Stimulated activated naive CD8-positive, alpha-beta T cell treated with anti-CD3 and anti-CD28 coated beads, Interleukin-15, Interleukin-2, amounts not matched to agents 100 U/mL and 50 U/mL, for 24 hours (primary cell): ENCODE measurements around the gene FCER2.
A peak's percentile ranks its signal among the peaks of the same experiment; 100 is the strongest.
"Not testable (repeated sequence)": the region's sequence is repeated elsewhere in the genome, so short reads cannot be mapped to it uniquely, and the experiment has no call there.

Experiments
- ATAC-seq: fragments of 150-1000 bp; cut with Tn5 transposase; one replicate; pipeline ENCODE4 v1.10.0; 2021
- DNase-seq: peaks from one replicate; pipeline ENCODE4 v3.0.0; 2021

The FCER2 gene

GRCh38 chr19:7701654-7702457 lies at the start of gene FCER2:
FCER2 (minus strand) TSS chr19:7702131; CDS start chr19:7699760, 2,371 bp downstream.
- peak; percentile 7 for ATAC-seq
- no peak for DNase-seq

GRCh38 chr19:7751157-7751783 lies 49.3 kb upstream of the FCER2 start:
- peak; percentile 56 for DNase-seq
- ATAC-seq: peak; percentile 94

GRCh38 chr19:7748756-7749155 lies 46.8 kb upstream of the FCER2 start:
- no peak for ATAC-seq
- DNase-seq: no peak

GRCh38 chr19:7748171-7748570 lies 46.2 kb upstream of the FCER2 start:
- ATAC-seq: no peak
- no peak for DNase-seq

- DNase-seq: no peak
- no peak for ATAC-seq
Measured at GRCh38 chr19:7746903-7747884, 45.3 kb upstream of the FCER2 start, which contains the start of gene CD209. CD209 (minus strand) TSS chr19:7747534; CDS start chr19:7747511, 23 bp downstream.

- not testable (repeated sequence) for ATAC-seq, DNase-seq
Measured at GRCh38 chr19:7746306-7746705, 44.4 kb upstream of the FCER2 start.

- DNase-seq (no peak), ATAC-seq (no peak)
Measured at GRCh38 chr19:7744871-7745650, 43.1 kb upstream of the FCER2 start.

- ATAC-seq (no peak), DNase-seq (no peak)
Measured at GRCh38 chr19:7744199-7744786, 42.4 kb upstream of the FCER2 start.

GRCh38 chr19:7743425-7743841 lies 41.5 kb upstream of the FCER2 start:
- DNase-seq: peak; percentile 43
- ATAC-seq: peak; percentile 79

- DNase-seq: no peak
- ATAC-seq: no peak
Measured at GRCh38 chr19:7742991-7743390, 41.1 kb upstream of the FCER2 start.

- ATAC-seq: no peak
- DNase-seq: no peak
Measured at GRCh38 chr19:7742575-7742974, 40.6 kb upstream of the FCER2 start.

- ATAC-seq: no peak
- no peak for DNase-seq
Measured at GRCh38 chr19:7740682-7741054, 38.7 kb upstream of the FCER2 start.

- ATAC-seq (no peak), DNase-seq (no peak)
Measured at GRCh38 chr19:7739801-7740681, 38.1 kb upstream of the FCER2 start.

- ATAC-seq (no peak), DNase-seq (no peak)
Measured at GRCh38 chr19:7739211-7739755, 37.4 kb upstream of the FCER2 start.

GRCh38 chr19:7738023-7738422 lies 36.1 kb upstream of the FCER2 start:
- peak; percentile 90 for ATAC-seq
- DNase-seq: peak; percentile 37

- ATAC-seq (no peak), DNase-seq (no peak)
Measured at GRCh38 chr19:7737215-7737614, 35.3 kb upstream of the FCER2 start.

GRCh38 chr19:7736148-7736547 lies 34.2 kb upstream of the FCER2 start:
- no peak for DNase-seq
- no peak for ATAC-seq

GRCh38 chr19:7734220-7735203 lies 32.6 kb upstream of the FCER2 start:
- ATAC-seq: no peak
- DNase-seq: no peak

GRCh38 chr19:7733376-7733775 lies 31.4 kb upstream of the FCER2 start:
- ATAC-seq (no peak), DNase-seq (no peak)
